Mesodermal cell (in vitro differentiated cells): Measurements from ENCODE around the gene KIF26B.
"Not testable (repeated sequence)": the region's sequence is repeated elsewhere in the genome, so short reads cannot be mapped to it uniquely, and the experiment has no call there.

Experiments used
- H3K27ac ChIP-seq: 2 replicates; pipeline ENCODE4 v1.7.0; 2013; ENCODE audit warnings: mild to moderate bottlenecking, low read depth, low read length, moderate library complexity; ENCODE audit not compliant: severe bottlenecking
- H3K36me3 ChIP-seq: 2 replicates; pipeline ENCODE4 v1.7.1; 2013; ENCODE audit warnings: mild to moderate bottlenecking, low read length, moderate library complexity; ENCODE audit not compliant: control insufficient read depth, insufficient read depth
- H3K4me1 ChIP-seq: one replicate; pipeline ENCODE4 v1.7.1; 2013; ENCODE audit warnings: mild to moderate bottlenecking, low read length; ENCODE audit not compliant: insufficient read depth, control insufficient read depth, poor library complexity, severe bottlenecking
- H3K4me3 ChIP-seq: 2 replicates; pipeline ENCODE4 v1.7.0; 2013; ENCODE audit warnings: low read length, control low read depth, mild to moderate bottlenecking; ENCODE audit not compliant: insufficient read depth, poor library complexity, severe bottlenecking; ENCODE audit errors: extremely low read depth
- H3K9me3 ChIP-seq: 2 replicates; pipeline ENCODE4 v1.7.1; 2013; ENCODE audit warnings: mild to moderate bottlenecking, low read length, moderate library complexity; ENCODE audit not compliant: control insufficient read depth
- WGBS, 2 experiments: methylation state at CpG; one replicate each; pipeline ENCODE4 v1.1.5; 2013; ENCODE audit warnings: missing lambda C conversion rate in 2 of 2; ENCODE audit not compliant: insufficient coverage in 2 of 2; 5-methylcytosine and 5-hydroxymethylcytosine counted together

Gene KIF26B

GRCh38 chr1:245355851-245356630 is 201.3 kb downstream of the KIF26B start:
- not testable (repeated sequence) for H3K27ac ChIP-seq, H3K4me1 ChIP-seq, H3K4me3 ChIP-seq, H3K9me3 ChIP-seq, H3K36me3 ChIP-seq
- 90 to 91% methylated on average over 9 to 10 of the region's 14 CpGs for WGBS, 2 experiments

GRCh38 chr1:245356891-245357585 is 202.3 kb downstream of the KIF26B start:
- H3K4me3 ChIP-seq, result no peak overlapping the region
- H3K27ac ChIP-seq, result no peak overlapping the region
- H3K36me3 ChIP-seq, result no peaks in the 10 kb centered on the region
- WGBS, 2 experiments, result 96% methylated on average over 5 of the region's 10 CpGs
- H3K9me3 ChIP-seq, result no peaks in the 10 kb centered on the region
- no peaks in the 10 kb centered on the region for H3K4me1 ChIP-seq

GRCh38 chr1:245359101-245359680 is 204.4 kb downstream of the KIF26B start:
- 82 to 89% methylated on average over 6 to 9 of the region's 12 CpGs for WGBS, 2 experiments
- H3K27ac ChIP-seq, H3K4me3 ChIP-seq, H3K4me1 ChIP-seq, H3K36me3 ChIP-seq, H3K9me3 ChIP-seq: not testable (repeated sequence)

GRCh38 chr1:245361065-245361464 is 206.3 kb downstream of the KIF26B start:
- Histone ChIP-seq H3K4me1 (no peaks in the 10 kb centered on the region), H3K27ac (no peak overlapping the region), H3K4me3 (no peak overlapping the region), H3K9me3 (no peaks in the 10 kb centered on the region), H3K36me3 (no peaks in the 10 kb centered on the region)
- 94 to 95% methylated on average over 7 to 11 of the region's 11 CpGs for WGBS, 2 experiments

GRCh38 chr1:245361951-245362350 is 207.2 kb downstream of the KIF26B start:
- Histone ChIP-seq H3K9me3 (no peaks in the 10 kb centered on the region), H3K4me1 (no peaks in the 10 kb centered on the region)
- WGBS, 2 experiments, result 93 to 95% methylated on average over 10 of the region's 15 CpGs

GRCh38 chr1:245363461-245364200 is 208.8 kb downstream of the KIF26B start:
- WGBS, 2 experiments, result 88 to 96% methylated on average over 12 to 13 of the region's 15 CpGs
- Histone ChIP-seq H3K4me1 (no peaks in the 10 kb centered on the region), H3K9me3 (no peaks in the 10 kb centered on the region), H3K27ac (no peak overlapping the region), H3K4me3 (no peak overlapping the region), H3K36me3 (no peaks in the 10 kb centered on the region)

More at GRCh38 chr1:245361951-245362350, 207.2 kb downstream of the KIF26B start:
- H3K27ac ChIP-seq, result no peak overlapping the region
- no peaks in the 10 kb centered on the region for H3K36me3 ChIP-seq
- no peak overlapping the region for H3K4me3 ChIP-seq

GRCh38 chr1:245365095-245366020 is 210.6 kb downstream of the KIF26B start:
- no peak overlapping the region for H3K4me3 ChIP-seq
- no peaks in the 10 kb centered on the region for H3K4me1 ChIP-seq
- H3K36me3 ChIP-seq, result no peaks in the 10 kb centered on the region
- H3K27ac ChIP-seq, result no peak overlapping the region
- 84 to 85% methylated on average over 18 of the region's 21 CpGs for WGBS, 2 experiments
- no peaks in the 10 kb centered on the region for H3K9me3 ChIP-seq

- H3K4me1 ChIP-seq, result no peaks in the 10 kb centered on the region
- peaks cover 5% of the 10 kb centered on the region for H3K36me3 ChIP-seq
- 96 to 99% methylated on average over 14 to 15 of the region's 19 CpGs for WGBS, 2 experiments
- H3K4me3 ChIP-seq, result no peak overlapping the region
- no peaks in the 10 kb centered on the region for H3K9me3 ChIP-seq
- no peak overlapping the region for H3K27ac ChIP-seq
Measured at GRCh38 chr1:245366886-245367285, 212.1 kb downstream of the KIF26B start.

GRCh38 chr1:245370175-245370825 is 215.5 kb downstream of the KIF26B start:
- H3K4me1 ChIP-seq, result no peaks in the 10 kb centered on the region

More at GRCh38 chr1:245370175-245370825, 215.5 kb downstream of the KIF26B start:
- Histone ChIP-seq H3K27ac (no peak overlapping the region), H3K9me3 (peaks cover 8% of the 10 kb centered on the region), H3K36me3 (peaks cover 14% of the 10 kb centered on the region), H3K4me3 (no peak overlapping the region)
- WGBS, 2 experiments, result 93 to 99% methylated on average over 6 to 9 of the region's 15 CpGs
